Stimulated activated CD4-positive, alpha-beta T cell treated with anti-CD3 and anti-CD28 coated beads, TNF-alpha, amount 100 ng/mL, for 1 hour (primary cell): ENCODE results near the gene SLC19A3.
"Not testable (repeated sequence)": the region's sequence is repeated elsewhere in the genome, so short reads cannot be mapped to it uniquely, and the experiment has no call there.

Experiments
- DNase-seq, 3 donors: peaks; one replicate each; pipeline ENCODE4 v3.0.0-alpha.2; 2020; ENCODE audit warnings: low read depth in 3 of 3, low spot score in 1 of 3

Gene SLC19A3

DNA sequence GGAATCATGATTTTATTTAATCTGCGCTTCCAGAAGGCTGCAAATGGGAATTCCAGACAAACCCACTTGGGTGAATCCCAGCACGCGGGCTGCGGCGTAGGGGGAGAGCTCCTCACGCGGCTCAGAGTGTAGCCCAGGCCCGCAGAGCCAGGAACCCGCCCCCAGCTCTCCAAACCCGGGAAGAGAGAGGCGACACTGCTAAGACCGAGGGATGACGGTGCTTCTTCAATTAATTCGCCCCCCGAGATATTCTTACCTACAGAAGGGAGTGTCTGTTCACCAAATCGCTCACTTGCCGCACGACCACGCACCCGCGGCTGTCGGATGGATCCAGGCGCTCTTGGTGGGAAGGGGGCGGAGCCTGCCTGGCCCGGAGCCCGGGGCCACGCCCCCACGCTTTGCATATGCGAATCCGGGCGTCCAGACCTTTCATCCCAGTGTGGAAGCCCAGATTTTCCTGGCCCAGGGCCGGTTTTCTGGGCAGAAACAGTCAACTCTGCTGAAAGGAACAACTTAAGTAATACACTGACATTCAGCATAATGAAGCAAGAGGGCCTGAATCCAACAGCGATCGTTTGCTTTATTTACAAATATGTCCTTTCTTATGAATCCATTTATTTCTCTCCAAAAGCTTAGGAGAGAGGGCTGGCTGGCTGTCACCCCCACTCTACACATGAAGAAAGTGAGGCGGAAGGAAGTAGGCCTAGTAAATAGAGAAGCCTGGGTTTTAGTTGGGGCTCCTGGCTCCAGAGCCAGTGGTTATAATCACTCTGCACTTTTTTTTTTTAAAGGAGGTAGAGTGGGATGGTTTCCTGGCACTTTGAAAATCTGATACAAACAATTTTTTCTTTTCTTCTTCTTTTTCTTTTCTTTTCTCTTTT, at the start of gene SLC19A3:
Gene SLC19A3, minus strand, starts transcription at position 342 of the 881 bp plus-strand sequence. CDS start 15,710 bp downstream, outside the sequence.
- DNase-seq = no peak

DNA sequence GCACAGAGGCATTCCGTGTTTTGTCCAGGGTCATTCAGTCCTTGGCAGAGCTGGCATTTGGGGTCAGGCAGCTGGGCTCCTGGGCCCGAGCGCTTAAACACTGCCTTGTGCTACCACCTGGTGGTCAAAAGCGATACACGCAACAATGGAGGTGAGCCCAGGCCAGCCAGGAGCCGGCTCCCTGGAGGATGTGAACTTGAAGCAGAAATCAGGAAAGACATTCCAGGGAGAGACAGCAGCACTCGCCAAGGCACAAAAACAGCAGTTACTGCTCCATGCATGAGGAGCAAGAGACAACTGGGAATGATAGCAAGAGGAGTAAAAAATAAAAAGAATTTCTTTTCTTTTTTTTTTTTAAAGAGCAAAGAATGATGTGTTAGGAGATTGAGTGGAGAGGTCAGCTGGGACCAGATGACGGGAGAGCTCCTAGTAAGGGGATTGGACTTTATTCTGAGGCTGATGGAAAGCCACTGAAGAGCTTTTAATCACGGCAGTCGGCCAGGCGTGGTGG, 48.6 kb upstream of the SLC19A3 start:
- peak in 2 of 3 donors; percentile 5 to 49 for DNase-seq

DNA sequence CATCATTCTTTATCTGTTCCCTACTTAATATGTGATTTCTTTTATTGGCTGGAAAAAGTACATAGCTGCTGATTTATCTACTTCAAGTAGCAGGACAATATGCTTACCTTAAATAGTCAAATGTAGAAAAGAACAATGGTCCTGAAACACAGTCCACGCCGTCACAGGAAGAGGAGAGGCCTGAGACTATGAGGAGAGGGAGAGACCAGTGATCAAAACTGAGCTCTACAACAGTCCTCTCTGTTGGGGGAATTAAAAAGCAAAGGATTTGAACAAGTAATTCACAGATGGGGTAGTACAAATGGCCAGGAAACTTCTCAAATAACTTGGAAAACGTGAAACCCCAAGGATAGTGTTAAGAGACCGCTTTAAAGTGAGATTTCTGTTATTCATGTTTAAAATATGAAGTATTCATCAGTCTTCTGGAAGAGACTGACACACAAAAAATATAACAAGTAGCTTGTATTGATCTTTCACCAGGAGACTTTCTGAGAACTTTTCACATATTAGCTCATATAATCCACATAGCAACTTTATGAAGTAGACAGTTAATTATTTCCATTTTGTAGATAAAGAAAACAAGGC, 48.1 kb upstream of the SLC19A3 start:
- no peak for DNase-seq

DNA sequence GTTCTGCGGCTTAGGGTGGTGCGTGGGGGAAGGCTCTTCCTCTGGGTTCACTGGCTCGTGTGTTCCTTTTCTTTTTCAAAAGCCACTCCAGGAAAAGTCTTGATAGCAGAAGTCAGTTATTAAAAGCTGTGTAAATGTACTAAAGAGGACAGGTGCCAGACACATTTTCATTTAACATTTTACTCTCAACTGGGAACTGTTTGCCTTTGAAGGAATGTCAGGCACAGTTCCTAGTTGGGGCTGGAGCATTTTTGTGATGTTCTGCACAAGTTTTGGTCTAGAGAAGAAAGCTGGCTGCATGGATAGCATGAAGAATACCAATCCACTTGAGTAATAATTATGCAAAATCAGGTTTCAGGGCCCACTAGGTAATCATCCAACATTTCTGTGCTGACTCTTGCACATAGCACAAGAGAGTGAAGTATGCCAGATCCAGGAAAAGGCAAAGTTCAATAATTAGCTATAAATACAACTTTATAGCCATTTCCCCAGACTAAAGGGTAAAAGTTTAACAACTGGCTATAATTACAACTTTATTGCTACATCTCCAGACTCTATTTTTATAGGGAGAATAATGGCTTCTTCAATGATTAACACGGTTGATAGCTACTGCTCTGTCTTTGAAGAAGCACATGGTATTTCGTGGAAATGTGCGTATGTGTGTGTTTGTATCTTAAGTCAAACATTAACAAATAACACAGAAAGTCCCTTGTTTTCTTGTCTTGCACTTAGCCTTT, 44.1 kb upstream of the SLC19A3 start:
- DNase-seq = no peak

DNA sequence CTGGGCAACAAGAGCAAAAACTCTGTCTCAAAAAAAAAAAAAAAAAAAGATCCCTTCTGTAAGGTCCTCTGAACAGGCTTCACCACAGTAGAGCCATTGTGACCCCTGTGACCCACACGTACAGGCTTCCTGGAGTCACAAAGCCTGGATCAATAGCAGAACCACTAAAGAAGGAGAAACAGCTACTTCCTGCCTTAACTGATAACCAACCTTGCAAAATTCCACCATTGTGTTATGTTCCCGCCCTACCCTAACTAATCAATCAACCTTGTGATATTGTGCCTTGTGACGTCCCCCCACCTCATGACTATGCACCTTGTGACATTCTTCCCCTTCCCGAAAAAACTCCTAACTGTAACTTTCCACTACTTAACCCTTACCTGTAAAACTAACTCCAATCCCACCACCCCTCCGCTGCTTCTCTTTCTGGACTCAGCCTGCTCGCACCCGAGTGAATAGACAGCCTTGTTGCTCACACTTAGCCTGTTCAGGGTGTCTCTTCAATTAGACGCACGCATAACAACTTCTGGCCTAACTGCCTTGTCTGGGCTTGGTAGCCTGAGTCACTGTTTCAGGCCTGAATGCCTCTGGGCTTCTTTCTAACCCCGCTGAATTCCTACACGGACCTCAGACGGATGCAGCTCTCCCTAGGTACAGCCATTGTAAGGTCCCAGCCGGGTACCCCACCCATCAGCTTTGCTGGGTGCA, 41.7 kb upstream of the SLC19A3 start:
- no peak for DNase-seq

DNA sequence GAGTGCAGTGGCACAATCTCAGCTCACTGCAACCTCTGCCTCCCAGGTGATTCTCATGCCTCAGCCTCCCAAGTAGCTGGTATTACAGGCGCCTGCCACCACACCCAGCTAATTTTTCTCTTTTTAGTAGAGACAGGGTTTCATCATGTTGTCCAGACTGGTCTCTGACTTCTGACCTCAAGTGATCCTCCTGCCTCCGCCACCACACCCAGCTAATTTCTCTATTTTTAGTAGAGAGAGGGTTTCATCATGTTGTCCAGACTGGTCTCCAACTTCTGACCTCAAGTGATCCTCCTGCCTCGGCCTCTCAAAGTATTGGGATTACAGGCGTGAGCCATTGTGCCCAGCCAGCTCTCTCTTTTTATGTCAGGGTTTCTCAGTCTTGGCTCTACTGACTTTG, 38.4 kb upstream of the SLC19A3 start:
- not testable (repeated sequence) for DNase-seq

DNA sequence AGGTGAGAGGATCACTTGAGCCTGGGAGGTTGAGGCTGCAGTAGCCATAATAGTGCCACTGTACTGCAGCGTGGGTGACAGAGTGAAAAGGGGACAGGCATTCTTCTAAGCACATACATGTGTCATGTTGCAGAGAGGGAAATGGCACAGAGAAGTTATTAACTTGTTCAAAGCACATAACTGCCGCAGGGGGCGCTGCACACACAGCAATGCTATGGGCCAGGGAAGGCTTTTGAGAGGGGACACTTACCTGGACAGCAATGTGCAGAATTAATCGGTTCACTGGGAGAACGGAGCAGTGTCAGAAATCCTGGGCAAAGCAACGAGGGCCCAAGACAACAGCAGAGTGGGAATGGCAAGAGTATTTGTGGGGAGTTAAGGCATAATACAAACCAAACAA, 30.3 kb upstream of the SLC19A3 start:
- no peak for DNase-seq

DNA sequence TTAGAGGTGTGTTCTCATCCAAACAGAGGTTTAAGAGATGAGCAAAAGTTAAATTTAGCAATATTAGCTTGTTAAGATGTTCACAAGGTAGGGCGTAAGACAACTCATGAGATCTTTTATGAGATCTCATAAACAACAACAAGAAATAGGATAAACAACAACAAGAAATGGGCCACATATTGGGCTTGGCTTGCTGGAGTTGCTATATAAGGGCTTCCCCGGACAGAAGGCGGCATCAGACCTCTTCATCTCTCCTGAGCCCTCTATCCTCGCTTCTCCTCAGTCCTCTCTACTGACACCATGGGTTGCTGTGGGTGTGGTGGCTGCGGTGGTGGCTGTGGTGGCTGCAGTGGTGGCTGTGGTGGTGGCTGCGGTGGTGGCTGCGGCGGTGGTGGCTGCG, 27.8 kb upstream of the SLC19A3 start, which contains the start of gene SCYGR8:
Gene SCYGR8, plus strand, starts transcription at position 301 of the 400 bp plus-strand sequence. Its CDS starts 0 bp downstream, at position 301.
- DNase-seq = no peak

DNA sequence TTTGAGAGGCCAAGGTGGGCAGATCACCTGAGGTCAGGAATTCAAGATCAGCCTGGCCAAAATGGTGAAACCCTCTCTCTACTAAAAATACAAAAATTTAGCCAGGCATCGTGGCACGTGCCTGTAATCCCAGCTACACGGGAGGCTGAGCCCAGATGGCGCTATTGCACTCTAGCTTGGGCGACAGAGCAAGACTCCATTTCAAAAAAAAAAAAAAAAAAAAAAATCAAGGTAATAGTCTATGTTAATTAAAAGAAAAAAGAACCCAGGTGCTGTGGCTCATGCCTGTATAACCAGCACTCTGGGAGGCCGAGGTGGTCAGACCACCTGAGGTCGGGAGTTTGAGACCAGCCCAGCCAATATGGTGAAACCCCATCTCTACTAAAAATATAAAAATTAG, 22.9 kb upstream of the SLC19A3 start:
- DNase-seq = not testable (repeated sequence)

DNA sequence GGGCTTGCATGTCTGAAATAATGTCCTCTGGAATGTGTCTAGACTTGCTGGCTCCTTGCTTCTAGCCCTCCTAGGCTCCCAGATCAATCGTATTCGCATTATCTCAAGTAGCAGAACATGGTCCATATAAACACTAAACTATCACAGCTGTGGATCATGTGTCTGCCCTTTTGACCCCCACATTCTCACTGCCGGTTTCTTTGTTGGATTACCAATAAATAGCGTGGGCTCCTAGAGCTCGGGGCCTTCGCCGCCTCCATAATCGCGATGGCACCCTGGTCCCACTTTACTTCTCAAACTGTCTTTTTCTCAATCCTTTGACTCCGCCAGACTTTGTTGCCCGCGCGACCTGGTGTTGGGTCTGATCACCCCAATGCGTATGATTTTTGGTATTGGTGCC, 21.5 kb upstream of the SLC19A3 start:
- no peak for DNase-seq

DNA sequence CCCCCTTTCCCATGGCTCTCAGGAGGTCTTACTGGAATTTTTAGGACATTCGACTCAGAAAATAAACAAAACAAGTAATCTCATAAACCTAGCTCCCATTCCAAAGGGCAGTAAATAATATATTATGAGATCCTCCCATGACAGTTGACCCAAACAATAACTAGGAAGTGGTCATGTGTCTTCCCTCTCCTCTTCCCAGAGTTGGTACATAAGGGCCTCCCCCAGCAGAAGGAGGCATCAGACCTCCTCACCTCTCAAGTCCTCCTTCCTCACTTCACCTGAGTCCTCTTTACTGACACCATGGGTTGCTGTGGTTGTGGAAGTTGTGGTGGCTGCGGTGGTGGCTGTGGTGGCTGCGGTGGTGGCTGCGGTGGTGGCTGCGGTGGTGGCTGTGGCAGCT, 10.2 kb upstream of the SLC19A3 start, which contains the start of gene SCYGR7:
Gene SCYGR7, plus strand, starts transcription at position 301 of the 400 bp plus-strand sequence. Its CDS starts 0 bp downstream, at position 301.
- no peak for DNase-seq

DNA sequence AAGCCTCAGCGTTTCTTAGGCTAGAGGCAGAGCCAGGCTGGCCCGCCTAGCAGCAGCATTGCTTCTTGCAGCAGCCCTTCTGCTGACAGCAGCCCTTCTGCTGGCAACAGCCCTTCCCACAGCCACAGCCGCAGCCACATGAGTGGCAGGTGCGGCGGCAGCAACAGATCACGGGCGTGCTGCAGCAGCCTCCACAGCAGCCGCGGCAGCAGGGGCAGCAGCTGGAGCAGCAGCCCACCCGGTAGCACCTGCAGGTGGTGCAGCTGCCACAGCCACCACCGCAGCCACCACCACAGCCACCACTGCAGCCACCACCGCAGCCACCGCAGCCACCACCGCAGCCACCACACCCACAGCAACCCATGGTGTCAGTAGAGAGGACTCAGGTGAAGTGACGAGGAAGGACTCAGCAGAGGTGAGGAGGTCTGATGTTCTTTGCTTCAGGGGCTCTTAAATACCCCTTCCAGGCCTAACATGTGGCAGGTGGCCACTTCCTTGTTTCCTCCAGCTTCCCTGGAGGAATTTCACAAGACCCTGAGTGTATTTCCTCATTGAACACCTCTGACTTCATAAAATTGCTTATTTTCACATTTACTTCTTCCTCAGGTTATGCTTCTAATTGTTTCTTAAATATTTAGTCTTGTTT, 6.7 kb upstream of the SLC19A3 start, which contains the start of gene SCYGR6:
Gene SCYGR6, minus strand, starts transcription at position 364 of the 646 bp plus-strand sequence. Its CDS starts 0 bp downstream, at position 364.
- DNase-seq = no peak

DNA sequence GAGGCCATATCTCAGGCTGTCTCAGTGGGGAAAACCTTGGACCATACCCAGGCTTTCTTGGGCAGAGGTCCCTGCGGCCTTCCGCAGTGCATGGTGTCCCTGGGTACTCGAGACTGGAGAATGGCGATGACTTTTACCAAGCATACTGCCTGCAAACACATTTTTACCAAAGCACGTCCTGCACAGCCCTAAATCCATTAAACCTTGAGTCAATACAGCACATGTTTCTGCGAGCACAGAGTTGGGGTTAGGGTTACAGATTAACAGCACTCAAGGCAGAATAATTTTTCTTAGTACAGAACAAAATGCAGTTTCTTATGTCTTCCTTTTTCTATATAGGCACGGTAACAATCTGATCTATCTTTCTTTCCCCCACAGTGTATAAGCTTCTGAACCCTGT, 5.0 kb upstream of the SLC19A3 start:
- DNase-seq = not testable (repeated sequence)

DNA sequence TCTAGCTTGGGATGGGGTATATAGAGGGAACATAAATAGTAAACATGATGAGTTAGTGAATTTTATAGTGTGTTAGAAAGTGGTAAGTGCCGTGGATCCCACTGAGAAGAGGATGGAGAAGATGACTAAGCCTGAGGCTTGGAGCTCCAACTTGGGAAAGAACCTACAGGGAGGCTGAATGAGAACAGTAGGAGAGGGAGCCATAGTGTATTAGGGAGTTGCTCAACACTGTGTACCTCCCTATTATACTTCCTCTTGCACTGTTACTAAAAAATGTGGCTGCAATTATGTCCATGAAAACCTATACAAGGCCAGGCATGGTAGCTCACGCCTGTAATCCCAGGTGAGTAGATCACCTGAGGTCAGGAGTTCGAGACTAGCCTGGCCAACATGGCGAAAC, 2.9 kb upstream of the SLC19A3 start:
- no peak for DNase-seq

DNA sequence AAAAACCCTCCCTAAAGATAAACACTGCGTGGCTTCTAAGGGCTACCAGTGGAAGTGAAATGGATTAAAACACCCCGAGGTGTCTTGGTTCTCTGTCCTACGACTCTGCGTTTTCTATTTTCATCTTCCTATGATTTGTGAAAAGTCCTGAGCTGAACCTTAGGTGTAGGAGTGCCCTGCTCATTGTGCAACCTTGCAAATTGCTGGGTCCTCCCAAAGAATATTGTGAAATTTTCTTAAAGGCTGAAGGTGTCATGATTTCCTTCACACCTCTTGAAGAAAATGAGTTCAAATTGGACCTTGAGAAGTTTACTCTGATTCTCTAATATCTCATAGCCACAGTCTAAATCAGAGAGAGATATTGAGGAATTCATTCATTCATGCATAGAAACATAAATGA, 1.8 kb upstream of the SLC19A3 start:
- DNase-seq = no peak

DNA sequence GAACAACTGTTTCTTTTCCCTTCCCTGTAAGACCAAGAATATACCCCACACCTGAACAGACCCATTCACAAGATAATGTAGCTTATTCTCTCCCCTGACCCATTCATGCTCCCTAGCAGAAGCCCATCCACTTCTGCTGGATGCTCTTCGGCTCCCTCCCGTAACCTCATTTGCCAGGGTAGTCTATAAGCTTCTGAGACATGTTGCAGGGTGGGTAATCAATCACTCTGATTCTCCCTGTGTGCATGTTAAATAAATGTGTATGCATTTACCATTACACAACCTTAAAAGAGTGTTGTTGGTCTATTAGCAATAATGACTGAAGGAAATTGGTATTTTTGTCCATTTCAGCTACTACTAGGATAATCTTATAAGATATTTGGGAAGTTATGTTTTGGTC, 1.3 kb downstream of the SLC19A3 start:
- no peak for DNase-seq

DNA sequence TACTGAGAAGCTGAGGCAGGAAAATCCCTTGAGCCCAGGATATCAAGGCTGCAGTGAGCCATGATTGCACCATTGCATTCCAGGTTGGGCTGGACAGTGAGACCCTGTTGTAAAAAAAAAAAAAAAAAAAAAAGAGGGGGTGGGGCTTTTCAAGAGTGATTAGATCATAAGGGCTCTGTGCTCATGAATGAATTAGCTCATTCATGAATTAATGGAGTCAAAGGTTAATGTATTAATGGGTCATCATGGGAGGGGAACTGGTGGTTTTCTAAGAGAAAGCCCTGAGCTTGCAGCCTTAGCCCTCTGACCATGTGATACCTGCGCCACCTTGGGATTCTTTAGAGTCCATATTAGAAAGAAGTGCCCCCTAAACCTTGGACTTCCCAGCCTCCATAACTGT, 4.5 kb downstream of the SLC19A3 start:
- no peak for DNase-seq

DNA sequence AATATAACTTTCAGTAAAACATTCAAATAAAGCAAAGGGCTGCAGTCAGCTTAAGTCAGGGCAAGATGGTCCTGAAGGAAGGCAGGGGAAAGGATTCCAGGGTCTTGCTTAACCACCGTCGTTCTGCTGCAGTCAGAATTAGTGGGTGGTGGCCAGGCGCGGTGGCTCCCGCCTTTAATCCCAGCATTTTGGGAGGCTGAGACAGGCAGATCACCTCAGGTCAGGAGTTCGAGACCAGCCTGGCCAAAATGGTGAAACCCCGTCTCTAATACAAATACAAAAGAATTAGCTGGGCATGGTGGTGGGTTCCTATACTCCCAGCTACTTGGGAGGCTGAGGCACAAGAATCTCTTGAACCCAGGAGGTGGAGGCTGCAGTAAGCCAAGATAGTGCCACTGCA, 6.8 kb downstream of the SLC19A3 start:
- no peak for DNase-seq

DNA sequence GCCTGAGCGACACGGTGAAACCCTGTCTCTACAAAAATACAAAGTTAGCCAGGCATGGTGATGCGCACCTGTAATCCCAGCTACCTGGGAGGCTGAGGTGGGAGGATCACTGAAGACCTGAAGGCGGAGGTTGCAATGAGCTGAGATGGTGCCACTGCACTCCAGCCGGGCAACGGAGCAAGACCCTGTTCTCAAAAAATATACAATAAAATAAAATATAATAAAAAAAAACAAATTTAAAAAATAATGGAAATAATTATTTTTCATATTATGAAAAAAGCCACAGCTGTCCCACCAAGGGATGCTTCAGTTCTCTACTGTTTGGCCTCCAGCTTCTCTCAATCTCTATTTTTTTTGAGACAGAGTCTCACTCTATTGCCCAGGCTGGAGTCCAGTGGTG, 10.4 kb downstream of the SLC19A3 start:
- no peak for DNase-seq

DNA sequence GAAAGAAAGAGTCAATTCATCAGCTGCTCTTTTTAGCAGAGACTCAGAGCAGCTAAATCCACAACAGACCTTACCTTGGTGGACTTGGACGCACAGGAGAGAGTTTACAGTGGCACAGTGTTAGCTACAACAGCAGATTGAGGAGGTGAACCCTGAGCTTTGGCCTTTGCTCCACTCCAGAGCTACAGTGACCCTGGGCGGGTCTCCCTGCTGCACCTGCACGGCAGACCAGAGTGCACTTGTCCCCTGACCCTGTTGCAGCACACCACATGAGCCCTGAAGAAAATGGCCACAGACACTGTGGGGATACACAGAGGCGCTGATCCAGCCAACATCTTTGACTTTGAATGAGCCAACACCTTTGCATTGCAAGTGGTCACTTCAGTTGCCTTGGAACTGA, 11.0 kb downstream of the SLC19A3 start:
- no peak for DNase-seq
